ENCODE measurements around the gene RANBP17.

The RANBP17 gene

DNA sequence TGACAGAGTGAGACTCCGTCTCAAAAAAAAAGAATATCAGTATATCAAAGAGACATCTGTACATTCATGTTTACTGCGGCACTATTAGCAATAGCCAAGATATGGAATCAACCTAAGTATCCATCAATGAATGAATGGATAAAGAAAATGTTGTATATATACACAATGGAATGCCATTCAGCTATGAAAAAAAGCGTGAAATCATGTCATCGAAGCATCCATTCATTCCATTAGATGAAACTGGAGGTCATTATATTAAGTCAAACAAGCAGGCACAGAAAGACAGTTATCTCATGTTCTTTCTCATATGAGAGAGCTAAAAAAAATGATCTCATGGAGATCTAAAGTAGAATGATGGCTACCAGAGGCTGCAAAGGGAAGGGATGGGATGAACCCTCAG is 266.3 kb downstream of the RANBP17 start:
- no peak for TF ChIP-seq CTCF (IDR thresholded peaks at IDR 0.05; ENCODE audit: insufficient read depth, missing control alignments)
- FAIRE-seq (no peak), DNase-seq (ENCODE audit: insufficient read length, low spot score) (no peak)

DNA sequence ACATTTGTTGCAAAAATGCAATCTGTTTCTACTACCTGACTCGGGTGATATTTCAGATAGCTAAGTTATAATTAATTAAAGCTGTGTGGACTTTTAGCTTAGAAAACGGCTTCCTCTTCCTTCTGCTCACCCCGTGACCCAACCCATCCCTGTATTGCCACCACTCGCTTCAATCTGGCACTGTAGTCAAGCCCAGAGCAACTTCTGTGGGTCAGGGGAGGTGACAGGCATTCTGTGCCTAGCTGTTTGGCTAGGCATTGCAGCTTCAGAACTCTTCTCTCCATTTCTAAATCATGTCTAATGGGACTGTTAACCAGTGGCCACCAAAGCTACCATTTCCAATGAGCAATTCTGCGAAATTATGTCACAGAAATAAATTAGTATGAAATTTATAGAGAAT is 267.5 kb downstream of the RANBP17 start:
- no peak for TF ChIP-seq CTCF (IDR thresholded peaks at IDR 0.05; ENCODE audit: insufficient read depth, missing control alignments)
- no peak for DNase-seq (ENCODE audit: insufficient read length, low spot score)
- FAIRE-seq = no peak

DNA sequence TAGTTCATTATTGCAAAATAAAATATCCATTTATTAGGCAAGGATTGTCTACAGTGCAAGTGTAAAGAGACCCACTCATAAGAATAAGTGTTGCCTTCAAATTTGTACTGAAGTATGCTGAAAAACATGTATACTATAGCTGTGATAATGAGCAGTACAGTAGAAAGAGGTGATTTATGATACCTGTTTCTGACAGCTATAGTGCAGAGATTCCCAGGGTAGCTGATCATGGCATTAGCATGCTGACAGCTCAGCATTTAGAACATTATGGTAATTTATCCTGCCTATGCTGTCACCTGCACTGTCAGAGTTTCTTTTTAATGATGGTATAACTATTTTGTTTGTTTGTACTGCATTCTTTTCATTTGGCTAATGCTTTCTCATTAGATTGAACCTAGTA is 269.7 kb downstream of the RANBP17 start:
- no peak for TF ChIP-seq CTCF (IDR thresholded peaks at IDR 0.05; ENCODE audit: insufficient read depth, missing control alignments)
- DNase-seq (ENCODE audit: insufficient read length, low spot score) = no peak
- FAIRE-seq = peak; percentile 81

GRCh38 chr5:171137768-171138525 is 276.1 kb downstream of the RANBP17 start:
- DNase-seq (ENCODE audit: insufficient read length, low spot score) (no peak), FAIRE-seq (no peak)
- no peak for TF ChIP-seq CTCF (IDR thresholded peaks at IDR 0.05; ENCODE audit: insufficient read depth, missing control alignments)

- FAIRE-seq (no peak), DNase-seq (ENCODE audit: insufficient read length, low spot score) (no peak)
- no peak for TF ChIP-seq CTCF (IDR thresholded peaks at IDR 0.05; ENCODE audit: insufficient read depth, missing control alignments)
Measured at GRCh38 chr5:171139227-171139626, 277.4 kb downstream of the RANBP17 start.

DNA sequence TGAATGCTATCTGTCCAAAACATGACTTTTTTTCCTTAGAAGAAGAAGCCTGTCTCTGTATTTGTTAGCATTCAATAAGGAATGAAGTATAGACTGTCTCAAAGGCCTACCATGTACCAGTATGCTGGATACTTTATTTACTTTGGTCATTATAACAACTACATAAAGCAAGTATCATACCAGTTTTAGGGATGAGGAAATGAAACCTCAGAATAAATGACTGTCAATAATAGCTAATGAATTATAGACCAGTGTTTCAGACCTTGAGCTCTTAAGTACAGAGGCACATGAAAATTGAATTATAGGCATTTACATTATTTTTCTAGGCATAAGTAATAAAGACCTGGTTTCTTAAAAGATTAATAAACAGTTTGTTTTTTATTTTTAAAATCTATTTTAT is 280.8 kb downstream of the RANBP17 start:
- TF ChIP-seq CTCF (IDR thresholded peaks at IDR 0.05; ENCODE audit: insufficient read depth, missing control alignments) = no peak
- FAIRE-seq (no peak), DNase-seq (ENCODE audit: insufficient read length, low spot score) (no peak)

- no peak for TF ChIP-seq CTCF (IDR thresholded peaks at IDR 0.05; ENCODE audit: insufficient read depth, missing control alignments)
- DNase-seq (ENCODE audit: insufficient read length, low spot score) = no peak
- FAIRE-seq = no peak
Measured at GRCh38 chr5:171143171-171143570, 281.4 kb downstream of the RANBP17 start.
